Gastrocnemius medialis (tissue), 4 donors: Measurements from ENCODE around the gene IRX3. TPM values are rescaled to one million over a fixed set of nuclear protein-coding genes. Genes with fewer than 3 reads are reported as not detected.

Experiments used
- ATAC-seq, 2 donors: fragments of 150-250 bp; one replicate each; pipeline ENCODE4 v1.9.1; 2016
- DNase-seq, 2 donors: peaks; one replicate each; pipeline ENCODE4 v3.0.0-alpha.2; 2019
- H3K27ac ChIP-seq, 4 donors: fragments of 200-600 bp; sonication (generic); 1 replicate in 1 of 4; 2 replicates in 3 of 4; pipeline ENCODE4 v1.5.1; 2016 to 2018; ENCODE audit warnings: mild to moderate bottlenecking in 2 of 4, moderate library complexity in 1 of 4
- H3K27me3 ChIP-seq, 3 donors: fragments of 200-600 bp; sonication (generic) in 2 of 3; 1 replicate in 1 of 3; 2 replicates in 2 of 3; pipeline versions ENCODE4 v1.5.1 to v1.6.0; 2016 to 2019; ENCODE audit warnings: mild to moderate bottlenecking in 1 of 3, moderate library complexity in 1 of 3
- H3K36me3 ChIP-seq, 2 donors: fragments of 200-600 bp; sonication (generic) in 1 of 2; one replicate each; pipeline ENCODE4 v1.5.1; 2017 to 2018
- H3K4me1 ChIP-seq, 2 donors: fragments of 200-600 bp; sonication (generic) in 1 of 2; one replicate each; pipeline ENCODE4 v1.5.1; 2016 to 2017; ENCODE audit warnings: mild to moderate bottlenecking in 2 of 2
- H3K4me3 ChIP-seq, 4 donors: fragments of 200-600 bp; sonication (generic) in 3 of 4; 1 replicate in 1 of 4; 2 replicates in 3 of 4; pipeline ENCODE4 v1.5.1; 2016 to 2019; ENCODE audit warnings: mild to moderate bottlenecking in 2 of 4
- H3K9me3 ChIP-seq, 3 donors: fragments of 200-600 bp; sonication (generic) in 2 of 3; 1 replicate in 1 of 3; 2 replicates in 2 of 3; pipeline ENCODE4 v1.5.1; 2016 to 2019
- CTCF ChIP-seq, 5 experiments: fragments of 450-650 bp in 3 of 5; fragments of 200-600 bp in 2 of 5; sonication (generic) in 2 of 5; IDR thresholded peaks in 4 of 5; conservative IDR thresholded peaks in 1 of 5; 1 replicate in 4 of 5; 2 replicates in 1 of 5; pipeline ENCODE4 v1.5.1; 2016 to 2019; ENCODE audit warnings: antibody characterized with exemption in 5 of 5, mild to moderate bottlenecking in 3 of 5, moderate library complexity in 3 of 5
- POLR2A ChIP-seq, 2 donors: fragments of 450-650 bp; IDR thresholded peaks; one replicate each; pipeline ENCODE4 v1.6.1; 2017; ENCODE audit warnings: antibody characterized with exemption in 2 of 2, mild to moderate bottlenecking in 2 of 2, moderate library complexity in 2 of 2
- in situ Hi-C, 4 donors: fragments of 200-750 bp; cut with MboI; loops; one replicate each; pipeline versions ENCODE4 v1.15.0 to v1.8.0; 2017; ENCODE audit warnings: low sequenced_read_pairs in 4 of 4
- intact Hi-C: fragments of 100-400 bp; cut with DNase I; formaldehyde crosslinking; loops from one replicate; pipeline ENCODE4 v1.15.1; 2023; ENCODE audit warnings: low total_unique reads
- total RNA-seq, 4 donors: library from RNA; depleted of rRNA; stranded (reverse); fragments of >200 nt; gene quantifications; one replicate each; pipeline versions ENCODE4 v1.1.0 to v1.2.3, GENCODE V29; 2016

The IRX3 gene
- total RNA-seq, 4 donors from 2014 or later, result 3.5 to 40.6 (median 12.0) TPM

GRCh38 chr16:54282202-54282927 is 4.2 kb downstream of the IRX3 start:
- Histone ChIP-seq H3K4me1 (peaks cover 0 to 3% of the 10 kb centered on the region in 2 donors), H3K27ac (no peak overlapping the region), H3K4me3 (no peak overlapping the region), H3K36me3 (no peaks in the 10 kb centered on the region), H3K27me3 (peaks cover 19 to 39% (median 33%) of the 10 kb centered on the region in 3 donors), H3K9me3 (no peaks in the 10 kb centered on the region)
- no peak for TF ChIP-seq POLR2A (IDR thresholded peaks at IDR 0.05)
- TF ChIP-seq CTCF (IDR thresholded peaks at IDR 0.05 in 4 of 5, conservative IDR thresholded peaks at IDR 0.05 in 1 of 5), result peak in 2 of 5 experiments; percentile 37 to 52
- in situ Hi-C loops, result loop anchor here in 2 of 4 donors (10.0 to 25.0 kb wide), 2 partner anchors 88 to 655 kb away; partner anchors contain the start of gene IRX5 (in 1 of the 2)
- intact Hi-C loops, result loop anchor here (10.0 kb wide), 1 partner anchor 508 kb away; no protein-coding TSS in a partner anchor
- ATAC-seq (no peak), DNase-seq (no peak)

GRCh38 chr16:54281535-54282201 is 4.9 kb downstream of the IRX3 start:
- no peak overlapping the region for H3K4me3 ChIP-seq
- intact Hi-C loops (loop anchor here (10.0 kb wide), 1 partner anchor 507 kb away; no protein-coding TSS in a partner anchor), in situ Hi-C loops (loop anchor here in 2 of 4 donors (10.0 to 25.0 kb wide), 2 partner anchors 87 to 656 kb away; partner anchors contain the start of gene IRX5 (in 1 of the 2))
- TF ChIP-seq POLR2A (IDR thresholded peaks at IDR 0.05) (no peak), CTCF (IDR thresholded peaks at IDR 0.05 in 4 of 5, conservative IDR thresholded peaks at IDR 0.05 in 1 of 5) (no peak)
- no peak for DNase-seq
- no peaks in the 10 kb centered on the region for H3K9me3 ChIP-seq
- H3K36me3 ChIP-seq, result no peaks in the 10 kb centered on the region
- no peaks in the 10 kb centered on the region for H3K4me1 ChIP-seq
- peaks cover 16 to 37% (median 29%) of the 10 kb centered on the region in 3 donors for H3K27me3 ChIP-seq
- ATAC-seq, result no peak
- H3K27ac ChIP-seq, result no peak overlapping the region

DNA sequence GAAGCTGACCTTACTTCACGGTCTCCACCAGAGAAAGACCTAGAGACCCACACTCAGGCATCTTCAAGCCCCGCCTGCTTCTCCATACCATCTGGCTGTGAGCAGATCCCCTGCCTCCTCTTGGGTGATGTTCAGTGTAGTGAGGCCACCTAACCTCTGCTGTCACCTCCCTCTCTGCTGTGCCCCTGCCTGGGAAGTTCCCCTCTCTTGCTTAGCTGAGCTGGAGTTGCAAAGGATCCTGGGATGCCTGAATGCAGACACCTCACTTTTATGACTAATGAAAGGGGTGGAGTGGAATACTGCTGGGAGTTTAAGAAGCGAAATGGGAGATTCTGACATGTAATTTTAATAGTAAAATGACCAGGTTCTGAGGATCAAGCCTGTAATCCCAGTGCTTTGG is 5.8 kb downstream of the IRX3 start:
- ATAC-seq (no peak), DNase-seq (no peak)
- Histone ChIP-seq H3K4me3 (no peak overlapping the region), H3K4me1 (no peaks in the 10 kb centered on the region), H3K27ac (no peak overlapping the region), H3K36me3 (no peaks in the 10 kb centered on the region), H3K27me3 (peaks cover 16 to 37% (median 29%) of the 10 kb centered on the region in 3 donors), H3K9me3 (no peaks in the 10 kb centered on the region)
- intact Hi-C loops (loop anchor here (10.0 kb wide), 1 partner anchor 506 kb away; no protein-coding TSS in a partner anchor), in situ Hi-C loops (loop anchor here in 2 of 4 donors (10.0 to 25.0 kb wide), 2 partner anchors 86 to 657 kb away; partner anchors contain the start of gene IRX5 (in 1 of the 2))
- TF ChIP-seq POLR2A (IDR thresholded peaks at IDR 0.05) (no peak), CTCF (IDR thresholded peaks at IDR 0.05 in 4 of 5, conservative IDR thresholded peaks at IDR 0.05 in 1 of 5) (no peak)

GRCh38 chr16:54277845-54278703 is 8.5 kb downstream of the IRX3 start:
- in situ Hi-C loops, result loop anchor here in 1 of 4 donors (25.0 kb wide), 1 partner anchor 659 kb away; the partner anchor contains the start of gene IRX5
- intact Hi-C loops, result no loop called here

More at GRCh38 chr16:54277845-54278703, 8.5 kb downstream of the IRX3 start:
- Histone ChIP-seq H3K4me3 (no peak overlapping the region), H3K27me3 (peaks cover under 1 to 12% (median 8%) of the 10 kb centered on the region in 3 donors), H3K27ac (no peak overlapping the region), H3K36me3 (no peaks in the 10 kb centered on the region), H3K4me1 (no peaks in the 10 kb centered on the region), H3K9me3 (no peaks in the 10 kb centered on the region)
- DNase-seq, result no peak
- ATAC-seq, result no peak
- TF ChIP-seq CTCF (IDR thresholded peaks at IDR 0.05 in 4 of 5, conservative IDR thresholded peaks at IDR 0.05 in 1 of 5) (no peak), POLR2A (IDR thresholded peaks at IDR 0.05) (no peak)
